GM13976 (cell line): Measurements from ENCODE around the gene MAP3K7CL.

ENCODE experiments used
- DNase-seq: peaks from one replicate; pipeline ENCODE4 v3.0.0; 2012; ENCODE audit warnings: low spot score
- in situ Hi-C: fragments of 300-500 bp; cut with MboI; formaldehyde crosslinking; loops from one replicate; pipeline ENCODE4 v1.12.0; 2022; ENCODE audit warnings: low sequenced_read_pairs, mixed read lengths, inconsistent platforms; ENCODE audit not compliant: unreplicated experiment
- TF ChIP-seq, protein P1 (sequence below): IDR thresholded peaks from 2 replicates; pipeline ENCODE4 v1.5.1; 2012; ENCODE audit warnings: borderline replicate concordance, mild to moderate bottlenecking; ENCODE audit not compliant: insufficient read depth; ENCODE audit errors: extremely low read depth, missing control alignments, control extremely low read depth

MAP3K7CL gene

GRCh38 chr21:29092102-29092959, 38.1 kb upstream of the MAP3K7CL start:
- in situ Hi-C loops = loop anchor here (25.0 kb wide), 1 partner anchor 745 kb away; no protein-coding TSS in a partner anchor
- DNase-seq = no peak
- TF ChIP-seq, protein P1, sequence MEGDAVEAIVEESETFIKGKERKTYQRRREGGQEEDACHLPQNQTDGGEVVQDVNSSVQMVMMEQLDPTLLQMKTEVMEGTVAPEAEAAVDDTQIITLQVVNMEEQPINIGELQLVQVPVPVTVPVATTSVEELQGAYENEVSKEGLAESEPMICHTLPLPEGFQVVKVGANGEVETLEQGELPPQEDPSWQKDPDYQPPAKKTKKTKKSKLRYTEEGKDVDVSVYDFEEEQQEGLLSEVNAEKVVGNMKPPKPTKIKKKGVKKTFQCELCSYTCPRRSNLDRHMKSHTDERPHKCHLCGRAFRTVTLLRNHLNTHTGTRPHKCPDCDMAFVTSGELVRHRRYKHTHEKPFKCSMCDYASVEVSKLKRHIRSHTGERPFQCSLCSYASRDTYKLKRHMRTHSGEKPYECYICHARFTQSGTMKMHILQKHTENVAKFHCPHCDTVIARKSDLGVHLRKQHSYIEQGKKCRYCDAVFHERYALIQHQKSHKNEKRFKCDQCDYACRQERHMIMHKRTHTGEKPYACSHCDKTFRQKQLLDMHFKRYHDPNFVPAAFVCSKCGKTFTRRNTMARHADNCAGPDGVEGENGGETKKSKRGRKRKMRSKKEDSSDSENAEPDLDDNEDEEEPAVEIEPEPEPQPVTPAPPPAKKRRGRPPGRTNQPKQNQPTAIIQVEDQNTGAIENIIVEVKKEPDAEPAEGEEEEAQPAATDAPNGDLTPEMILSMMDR = no peak

- in situ Hi-C loops = loop anchor here (25.0 kb wide), 1 partner anchor 741 kb away; no protein-coding TSS in a partner anchor
- DNase-seq = no peak
Measured at GRCh38 chr21:29096218-29097015, 34.0 kb upstream of the MAP3K7CL start.

GRCh38 chr21:29098156-29098555, 32.3 kb upstream of the MAP3K7CL start:
- DNase-seq = no peak
- in situ Hi-C loops = loop anchor here (25.0 kb wide), 1 partner anchor 739 kb away; no protein-coding TSS in a partner anchor
- TF ChIP-seq, protein P1 = no peak

More at GRCh38 chr21:29096218-29097015, 34.0 kb upstream of the MAP3K7CL start:
- TF ChIP-seq, protein P1 = no peak

DNA sequence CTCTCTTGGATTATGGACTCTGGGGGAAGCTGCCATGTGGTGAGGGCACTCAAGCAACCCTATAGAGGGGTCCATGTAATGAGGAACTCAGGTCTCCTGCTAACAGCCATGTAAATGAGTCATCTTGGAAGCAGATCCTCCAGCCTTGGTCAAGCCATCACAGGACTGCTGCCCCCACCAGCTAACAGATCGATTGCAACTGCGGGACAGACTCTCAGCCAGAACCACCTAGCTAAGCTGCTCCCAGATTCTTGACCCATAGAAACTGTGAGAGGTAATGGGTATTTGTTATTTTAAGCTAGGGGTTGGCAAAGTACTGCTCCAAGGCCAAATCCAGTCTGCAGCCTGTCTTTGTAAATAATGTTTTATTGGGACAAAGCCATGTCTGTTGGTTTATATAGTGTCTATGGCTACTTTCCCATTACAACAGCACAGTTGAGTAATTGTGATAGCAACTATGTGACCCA, 27.6 kb upstream of the MAP3K7CL start:
- no peak for DNase-seq
- in situ Hi-C loops = no loop called here
- TF ChIP-seq, protein P1 = no peak

- peak; percentile 36 for DNase-seq
- TF ChIP-seq, protein P1 = no peak
- in situ Hi-C loops = no loop called here
Measured at GRCh38 chr21:29104239-29104708, 26.2 kb upstream of the MAP3K7CL start.

- in situ Hi-C loops = no loop called here
- TF ChIP-seq, protein P1 = no peak
- no peak for DNase-seq
Measured at GRCh38 chr21:29105218-29105617, 25.2 kb upstream of the MAP3K7CL start.
